H9 (cell line): ENCODE results near the gene PASK. TPM values are rescaled to one million over a fixed set of nuclear protein-coding genes. Genes with fewer than 3 reads are reported as not detected.

Experiments
- DNase-seq: peaks from one replicate; pipeline ENCODE4 v3.0.0-alpha.2; 2017
- H2AFZ ChIP-seq: one replicate; pipeline ENCODE4 v1.6.1; 2013; ENCODE audit warnings: mild to moderate bottlenecking, low read length, control low read depth, moderate library complexity
- H2AK5ac ChIP-seq: 2 replicates; pipeline ENCODE4 v1.6.1; 2013; ENCODE audit warnings: low read length, control low read depth, mixed read lengths; ENCODE audit not compliant: insufficient read length
- H2BK120ac ChIP-seq: one replicate; pipeline ENCODE4 v1.6.1; 2013; ENCODE audit warnings: low read depth, mild to moderate bottlenecking, low read length, control low read depth, inconsistent platforms; ENCODE audit not compliant: poor library complexity, severe bottlenecking
- H2BK12ac ChIP-seq: 2 replicates; pipeline ENCODE4 v1.6.1; 2013; ENCODE audit warnings: low read length, control low read depth, mixed read lengths, low read depth; ENCODE audit not compliant: insufficient read length
- H2BK15ac ChIP-seq: 2 replicates; pipeline ENCODE4 v1.6.1; 2013; ENCODE audit warnings: low read depth, low read length, control low read depth
- H2BK20ac ChIP-seq: one replicate; pipeline ENCODE4 v1.6.1; 2013; ENCODE audit warnings: low read depth, mild to moderate bottlenecking, low read length, control low read depth, inconsistent platforms; ENCODE audit not compliant: poor library complexity, severe bottlenecking
- H2BK5ac ChIP-seq: 2 replicates; pipeline ENCODE4 v1.6.1; 2013; ENCODE audit warnings: low read length, control low read depth, mixed read lengths; ENCODE audit not compliant: insufficient read length
- H3K14ac ChIP-seq: 2 replicates; pipeline ENCODE4 v1.6.1; 2013; ENCODE audit warnings: low read length, control low read depth; ENCODE audit not compliant: insufficient read depth
- H3K18ac ChIP-seq: 2 replicates; pipeline ENCODE4 v1.6.1; 2013; ENCODE audit warnings: low read depth, mild to moderate bottlenecking, mixed read lengths, low read length, control low read depth; ENCODE audit not compliant: insufficient read length
- H3K23ac ChIP-seq: 2 replicates; pipeline ENCODE4 v1.6.1; 2013; ENCODE audit warnings: low read length, control low read depth, mixed read lengths, low read depth; ENCODE audit not compliant: insufficient read length
- H3K23me2 ChIP-seq: 2 replicates; pipeline ENCODE4 v1.6.1; 2013; ENCODE audit warnings: low read depth, mild to moderate bottlenecking, mixed read lengths, low read length, control low read depth; ENCODE audit not compliant: insufficient read length, poor library complexity, severe bottlenecking
- H3K27ac ChIP-seq: 2 replicates; pipeline ENCODE4 v1.5.1; 2013; ENCODE audit warnings: low read length, control low read depth, mixed read lengths, low read depth; ENCODE audit not compliant: insufficient read length
- H3K27me3 ChIP-seq: 2 replicates; pipeline ENCODE4 v1.6.1; 2013; ENCODE audit warnings: low read length, control low read depth, inconsistent platforms; ENCODE audit not compliant: insufficient read depth
- H3K4ac ChIP-seq: 2 replicates; pipeline ENCODE4 v1.6.1; 2013; ENCODE audit warnings: low read depth, mild to moderate bottlenecking, control low read depth, inconsistent platforms, low read length, moderate library complexity
- H3K4me1 ChIP-seq: 2 replicates; pipeline ENCODE4 v1.6.1; 2013; ENCODE audit warnings: low read length, control low read depth, inconsistent platforms; ENCODE audit not compliant: insufficient read depth
- H3K4me2 ChIP-seq: 2 replicates; pipeline ENCODE4 v1.6.1; 2013; ENCODE audit warnings: low read length, control low read depth, mixed read lengths; ENCODE audit not compliant: insufficient read length, insufficient read depth
- H3K56ac ChIP-seq: 2 replicates; pipeline ENCODE4 v1.6.1; 2013; ENCODE audit warnings: low read depth, mild to moderate bottlenecking, mixed read lengths, low read length, control low read depth; ENCODE audit not compliant: insufficient read length
- H3K79me1 ChIP-seq: 2 replicates; pipeline ENCODE4 v1.6.1; 2013; ENCODE audit warnings: low read depth, mild to moderate bottlenecking, moderate library complexity, low read length, control low read depth, inconsistent platforms; ENCODE audit not compliant: insufficient read depth, poor library complexity, severe bottlenecking
- H3K79me2 ChIP-seq: 2 replicates; pipeline ENCODE4 v1.6.1; 2013; ENCODE audit warnings: low read length, control low read depth, inconsistent platforms; ENCODE audit not compliant: insufficient read depth
- H3K9ac ChIP-seq: 2 replicates; pipeline ENCODE4 v1.6.1; 2013; ENCODE audit warnings: low read length, control low read depth, mixed read lengths; ENCODE audit not compliant: insufficient read length; ENCODE audit errors: extremely low read depth
- H3K9me3 ChIP-seq: one replicate; pipeline ENCODE4 v1.6.1; 2013; ENCODE audit warnings: low read depth, low read length, inconsistent platforms; ENCODE audit not compliant: control insufficient read depth
- H3T11ph ChIP-seq: one replicate; pipeline ENCODE4 v1.6.1; 2013; ENCODE audit warnings: mild to moderate bottlenecking, low read length, control low read depth, inconsistent platforms
- H4K20me1 ChIP-seq: one replicate; pipeline ENCODE4 v1.6.1; 2013; ENCODE audit not compliant: control insufficient read depth, insufficient read length, insufficient read depth
- H4K5ac ChIP-seq: 2 replicates; pipeline ENCODE4 v1.6.1; 2013; ENCODE audit warnings: low read depth, mild to moderate bottlenecking, mixed read lengths, low read length, control low read depth; ENCODE audit not compliant: insufficient read length
- H4K8ac ChIP-seq: replicated peaks from 2 replicates; pipeline ENCODE4 v1.6.1; 2013; ENCODE audit warnings: low read length, control low read depth, mixed read lengths, low read depth; ENCODE audit not compliant: insufficient read length
- H4K91ac ChIP-seq: 2 replicates; pipeline ENCODE4 v1.6.1; 2013; ENCODE audit warnings: low read depth, mild to moderate bottlenecking, moderate library complexity, mixed read lengths, low read length, control low read depth; ENCODE audit not compliant: insufficient read length
- H3K27ac Mint-ChIP-seq, 3 experiments: 2 replicates in 2 of 3; 3 replicates in 1 of 3; pipeline ENCODE4 v1.8.0; 2020 to 2021; ENCODE audit warnings: mixed read lengths in 3 of 3, mild to moderate bottlenecking in 1 of 3, moderate library complexity in 1 of 3
- H3K27me3 Mint-ChIP-seq: 2 replicates; pipeline ENCODE4 v1.8.0; 2021; ENCODE audit warnings: low read depth, mild to moderate bottlenecking, moderate library complexity, mixed read lengths
- H3K36me3 Mint-ChIP-seq, 3 experiments: 2 replicates in 2 of 3; 3 replicates in 1 of 3; pipeline ENCODE4 v1.8.0; 2020 to 2021; ENCODE audit warnings: low read depth in 3 of 3, mixed read lengths in 3 of 3; ENCODE audit not compliant: insufficient read depth in 1 of 3
- H3K4me1 Mint-ChIP-seq, 2 experiments: 2 replicates each; pipeline ENCODE4 v1.8.0; 2020; ENCODE audit warnings: mixed read lengths in 2 of 2
- H3K4me3 Mint-ChIP-seq, 2 experiments: 2 replicates in 1 of 2; 3 replicates in 1 of 2; pipeline ENCODE4 v1.8.0; 2020 to 2021; ENCODE audit warnings: mild to moderate bottlenecking in 2 of 2, mixed read lengths in 2 of 2, moderate library complexity in 1 of 2
- H3K9me3 Mint-ChIP-seq, 2 experiments: 2 replicates in 1 of 2; 3 replicates in 1 of 2; pipeline ENCODE4 v1.8.0; 2020; ENCODE audit warnings: mild to moderate bottlenecking in 2 of 2, mixed read lengths in 2 of 2, moderate library complexity in 1 of 2
- CTCF ChIP-seq: fragments of 200-600 bp; sonication (generic); conservative IDR thresholded peaks from 3 replicates; pipeline ENCODE4 v1.8.0; 2021; ENCODE audit warnings: antibody characterized with exemption, mild to moderate bottlenecking
- WGBS: extraction: QIAGEN DNeasy Blood & Tissue Kit; methylation state at CpG from one replicate; pipeline ENCODE4 v1.1.7; 2013; ENCODE audit warnings: missing lambda C conversion rate, low lambda C conversion rate, mixed read lengths; ENCODE audit not compliant: insufficient read length; ENCODE audit errors: extremely low coverage; 5-methylcytosine and 5-hydroxymethylcytosine counted together
- total RNA-seq: library from RNA; stranded (reverse); gene quantifications from 2 replicates; pipeline ENCODE4 v1.2.1, GENCODE V29; 2021

Gene PASK
- total RNA-seq, 1 experiment from 2014 or later: 68.0 TPM

- WGBS: no CpG with 5 or more reads among the region's 16 CpGs
Measured at GRCh38 chr2:241074901-241075540, 74.3 kb downstream of the PASK start.

More at GRCh38 chr2:241074901-241075540, 74.3 kb downstream of the PASK start:
- Histone ChIP-seq H3K14ac (no peak overlapping the region), H2BK20ac (no peak overlapping the region), H4K91ac (no peak overlapping the region), H4K20me1 (no peaks in the 10 kb centered on the region), H3K79me2 (no peaks in the 10 kb centered on the region), H3K27ac (no peak overlapping the region), H2BK5ac (no peak overlapping the region), H3K56ac (no peak overlapping the region), H4K8ac (no peak overlapping the region), H4K5ac (no peak overlapping the region), H2AK5ac (no peak overlapping the region), H3K4me2 (no peak overlapping the region), H3K4me1 (no peaks in the 10 kb centered on the region), H2BK12ac (no peak overlapping the region), H3K79me1 (no peaks in the 10 kb centered on the region), H3K27me3 (no peaks in the 10 kb centered on the region), H2AFZ (no peak overlapping the region), H3K9me3 (no peaks in the 10 kb centered on the region), H2BK120ac (no peak overlapping the region), H3T11ph (no peak overlapping the region), H3K9ac (no peak overlapping the region), H3K23me2 (no peaks in the 10 kb centered on the region), H3K4ac (no peak overlapping the region), H3K18ac (no peak overlapping the region), H3K23ac (no peak overlapping the region), H2BK15ac (no peak overlapping the region)
- Mint-ChIP-seq H3K27ac (no peak overlapping the region), H3K36me3 (peaks cover 0 to 2% (median 0%) of the 10 kb centered on the region in 3 experiments; a peak in 1 of 7 replicates), H3K4me3 (no peak overlapping the region), H3K4me1 (peaks cover 2 to 5% of the 10 kb centered on the region in 2 experiments; a peak in 3 of 4 replicates), H3K9me3 (no peaks in the 10 kb centered on the region), H3K27me3 (no peaks in the 10 kb centered on the region)
- no peak for DNase-seq
- no peak for TF ChIP-seq CTCF
